HG02970 (cell line): ENCODE results near the gene CELF4.
"Not testable (repeated sequence)": the region's sequence is repeated elsewhere in the genome, so short reads cannot be mapped to it uniquely, and the experiment has no call there.

Experiments
- ATAC-seq: cut with Tn5 transposase; IDR thresholded peaks from one replicate; pipeline ENCODE4 v1.9.1; 2021; ENCODE audit warnings: mild to moderate bottlenecking, moderate library complexity, moderate number of reproducible peaks; ENCODE audit not compliant: unreplicated experiment, low FRiP score

Gene CELF4

GRCh38 chr18:37476182-37476581, 89.4 kb downstream of the CELF4 start:
- no peak for ATAC-seq

DNA sequence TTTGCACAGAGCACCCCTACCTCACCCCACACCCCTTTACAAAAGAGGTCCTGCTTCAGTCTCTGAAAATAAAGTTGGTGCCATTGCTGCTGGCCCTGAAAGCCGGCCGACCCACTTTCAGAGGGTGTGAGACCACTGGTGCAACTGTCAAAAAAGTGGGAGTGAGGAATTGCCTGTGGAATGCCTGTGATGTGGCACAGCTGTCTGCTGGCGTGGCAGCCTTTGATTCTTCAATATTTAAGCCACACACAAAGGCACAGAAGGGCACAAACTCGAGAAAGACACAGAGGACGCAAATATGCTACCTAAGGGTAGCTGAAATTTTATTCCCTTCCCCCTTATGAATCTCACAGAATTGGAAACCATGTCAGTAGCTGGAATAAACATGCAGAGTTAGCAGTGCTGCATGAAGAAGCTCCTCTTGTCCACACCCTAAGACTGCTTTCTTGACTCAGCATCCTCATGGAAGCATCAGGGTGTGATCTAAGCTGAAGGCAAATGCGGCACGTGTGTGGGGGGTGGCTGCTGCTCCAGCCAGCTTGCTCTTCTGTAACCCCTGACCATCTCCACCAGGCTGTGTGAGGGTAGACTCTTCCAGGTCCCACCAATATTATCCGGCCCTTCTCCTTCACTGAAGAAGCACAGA, 92.3 kb downstream of the CELF4 start:
- ATAC-seq: no peak

DNA sequence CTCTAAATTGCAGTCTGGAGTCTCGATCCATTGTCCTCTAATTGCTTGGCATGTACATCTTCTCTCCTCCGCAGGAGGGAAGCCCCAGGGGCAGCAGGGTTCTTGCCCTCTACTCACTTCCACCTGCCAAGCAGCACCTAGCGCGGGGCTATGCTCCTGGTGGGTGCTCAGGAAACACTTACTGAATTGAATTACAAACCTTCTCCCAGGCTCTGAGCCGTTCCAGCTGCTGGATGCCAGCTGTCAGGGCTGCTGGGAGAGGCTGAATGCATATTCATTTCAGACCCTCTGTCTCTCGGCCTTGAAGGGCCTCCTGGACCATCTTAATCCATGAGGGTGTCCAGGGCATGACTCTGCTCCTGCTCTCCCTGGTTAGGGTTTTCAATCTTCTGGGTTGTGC, 94.0 kb downstream of the CELF4 start:
- no peak for ATAC-seq

DNA sequence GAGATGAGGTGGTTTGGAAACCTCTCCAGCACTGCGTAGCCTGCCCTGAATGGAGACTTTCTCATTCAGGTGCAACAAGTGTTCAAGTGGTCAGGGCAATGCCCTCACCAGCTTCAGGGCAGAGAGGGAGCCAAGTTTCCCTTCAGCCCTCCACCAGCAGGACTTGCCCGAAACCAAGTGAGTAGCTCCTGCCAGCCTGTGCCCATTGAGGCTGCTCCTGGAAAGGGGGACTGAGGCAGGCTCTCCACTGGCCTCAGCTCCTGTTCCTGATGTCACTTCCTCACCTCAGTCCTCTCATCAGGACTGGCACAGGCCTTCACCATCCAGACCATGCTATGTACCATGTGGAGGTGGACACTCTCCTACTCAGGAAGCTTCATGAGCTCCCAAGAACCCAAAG, 94.6 kb downstream of the CELF4 start:
- ATAC-seq: no peak

GRCh38 chr18:37467002-37467662, 98.5 kb downstream of the CELF4 start:
- no peak for ATAC-seq

DNA sequence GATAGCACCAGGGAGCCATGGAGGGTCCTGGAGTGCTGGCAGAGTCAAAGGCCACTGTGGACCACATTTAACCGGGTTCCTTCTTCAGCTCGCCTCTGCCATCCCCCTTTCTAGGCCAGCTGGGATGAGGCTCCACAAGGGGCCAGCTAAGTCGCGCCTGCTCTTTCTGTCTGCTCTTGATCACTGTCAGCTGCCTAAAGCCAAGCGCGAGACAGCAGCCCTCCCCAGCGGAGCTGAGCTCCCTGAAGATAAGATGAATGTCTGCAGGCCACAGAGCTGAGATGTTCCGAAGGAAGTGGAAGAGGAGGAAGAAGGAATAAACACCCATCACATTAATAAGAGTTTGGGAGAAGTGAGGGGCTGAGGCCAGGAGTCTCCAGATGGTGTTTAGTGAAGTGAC, 99.6 kb downstream of the CELF4 start:
- no peak for ATAC-seq

DNA sequence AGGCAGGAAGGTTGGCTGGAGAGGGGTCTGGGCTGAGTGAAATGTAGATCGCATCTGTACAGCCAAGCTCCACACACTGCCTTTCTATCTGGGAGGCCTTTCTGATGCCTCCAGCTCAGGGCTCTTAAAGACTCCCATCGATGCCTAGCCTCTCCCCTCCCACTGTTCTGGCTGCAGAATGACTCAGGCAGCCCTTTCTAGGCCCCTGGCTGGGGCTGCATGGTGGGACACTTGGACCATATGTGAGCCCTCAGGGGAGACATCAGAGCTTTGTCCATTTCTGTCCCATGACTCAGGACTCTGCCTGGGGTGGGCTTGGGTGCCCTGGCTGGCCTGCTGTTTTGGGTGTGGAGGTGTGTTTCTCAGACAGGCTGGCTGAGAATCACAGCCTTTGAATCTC, 101.3 kb downstream of the CELF4 start:
- no peak for ATAC-seq

GRCh38 chr18:37461329-37461728, 104.3 kb downstream of the CELF4 start:
- not testable (repeated sequence) for ATAC-seq

- no peak for ATAC-seq
Observed at GRCh38 chr18:37460604-37461003, 105.0 kb downstream of the CELF4 start.

GRCh38 chr18:37458697-37459096, 106.9 kb downstream of the CELF4 start:
- no peak for ATAC-seq

GRCh38 chr18:37457753-37458152, 107.8 kb downstream of the CELF4 start:
- no peak for ATAC-seq

DNA sequence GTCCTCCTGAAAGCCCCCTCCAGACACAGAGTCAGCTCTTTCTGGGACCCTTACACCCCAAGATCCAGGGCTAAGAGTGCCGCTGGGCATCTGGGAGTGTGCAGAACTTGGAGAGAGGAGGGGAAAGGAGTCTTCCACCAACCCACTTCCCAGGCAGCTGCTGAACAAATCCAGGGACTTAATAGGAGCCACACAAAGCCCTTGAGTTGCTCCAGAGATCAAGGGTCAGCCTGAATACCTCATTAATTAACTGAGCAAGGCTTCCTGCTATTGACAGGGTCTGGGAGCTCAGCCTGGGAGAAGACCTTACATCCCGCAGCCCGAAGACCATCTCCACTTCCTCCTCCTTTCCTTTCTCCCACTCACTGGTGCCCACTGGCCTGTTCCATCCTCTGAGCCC, 108.3 kb downstream of the CELF4 start:
- no peak for ATAC-seq

- no peak for ATAC-seq
Observed at GRCh38 chr18:37456873-37457272, 108.7 kb downstream of the CELF4 start.

DNA sequence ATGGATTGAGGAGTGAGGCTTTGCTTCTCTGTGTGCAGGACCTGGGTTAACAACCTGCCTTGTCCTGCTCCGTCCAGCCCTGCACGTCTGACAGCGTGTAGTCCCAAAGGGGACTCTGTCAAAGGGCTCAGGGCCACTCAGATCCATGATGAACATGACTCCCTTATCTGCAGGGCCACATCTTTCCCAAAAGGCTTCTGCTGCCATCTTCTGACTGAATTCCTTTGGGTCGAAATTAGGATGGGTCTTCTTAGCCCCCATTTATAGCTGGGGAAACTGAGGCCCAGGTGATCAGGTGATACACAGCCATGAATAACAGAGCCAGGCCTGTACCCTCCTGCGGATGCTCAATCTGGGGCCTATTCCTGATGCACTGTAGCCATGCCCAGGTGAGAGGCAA, 109.2 kb downstream of the CELF4 start:
- no peak for ATAC-seq

GRCh38 chr18:37453752-37454151, 111.8 kb downstream of the CELF4 start:
- ATAC-seq: no peak

GRCh38 chr18:37452682-37453385, 112.8 kb downstream of the CELF4 start:
- ATAC-seq: no peak

GRCh38 chr18:37452015-37452414, 113.6 kb downstream of the CELF4 start:
- ATAC-seq: no peak

DNA sequence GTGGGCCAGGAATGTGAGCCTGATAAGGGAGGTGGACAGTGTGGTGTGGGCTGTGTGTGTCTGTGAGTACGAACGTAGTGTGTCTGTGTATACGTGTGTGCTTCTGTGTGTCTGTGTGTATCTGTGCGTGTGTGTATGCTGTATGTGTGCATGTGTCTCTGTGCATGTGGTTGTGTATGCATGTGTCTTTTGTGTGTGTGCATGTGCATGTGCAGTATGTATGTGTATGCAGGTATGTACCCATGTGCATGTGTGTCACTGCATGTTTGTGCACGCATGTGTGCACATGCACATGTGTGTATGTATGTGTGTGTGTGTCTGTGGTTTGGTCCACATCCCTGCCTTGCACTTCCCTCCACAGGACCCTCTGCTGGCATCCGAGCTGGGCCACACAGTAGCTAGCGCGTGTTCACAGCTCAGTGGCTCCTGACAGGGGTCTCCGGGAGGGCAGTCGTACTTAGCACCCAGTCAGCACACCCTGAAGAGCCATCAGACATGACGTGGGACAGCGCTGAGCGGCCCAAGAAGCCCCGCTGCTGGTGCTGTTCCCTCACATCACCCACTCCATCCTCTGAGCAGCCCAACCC, 114.3 kb downstream of the CELF4 start:
- no peak for ATAC-seq

GRCh38 chr18:37450434-37451132, 115.0 kb downstream of the CELF4 start:
- no peak for ATAC-seq

DNA sequence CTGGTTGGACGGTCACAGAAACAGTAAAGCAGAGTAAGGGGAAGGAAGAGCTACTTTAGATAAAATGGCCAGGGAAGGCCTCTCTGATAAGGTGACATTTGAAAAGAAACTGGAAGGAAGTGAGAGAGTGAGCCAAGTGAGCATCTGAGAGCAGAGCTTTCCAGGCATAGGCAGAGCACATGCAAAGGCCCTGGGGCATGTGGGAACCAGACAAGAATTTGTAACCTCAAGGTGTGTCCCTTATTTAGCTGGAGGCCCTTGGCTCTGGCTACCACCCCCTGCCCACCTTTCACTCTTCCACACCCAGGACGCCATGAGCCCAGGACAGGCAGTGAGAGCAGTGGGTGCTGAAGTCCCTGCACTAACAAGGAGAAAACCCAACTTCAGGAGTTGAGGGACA, 116.0 kb downstream of the CELF4 start:
- ATAC-seq: no peak

GRCh38 chr18:37448946-37449345, 116.7 kb downstream of the CELF4 start:
- ATAC-seq: no peak
